Stimulated activated naive CD8-positive, alpha-beta T cell treated with anti-CD3 and anti-CD28 coated beads, Interleukin-15, Interleukin-2, amounts not matched to agents 100 ng/mL and 50 ng/mL, for 24 hours (primary cell): ENCODE data around the gene GADL1.

Experiments
- H3K27ac Mint-ChIP-seq: one replicate; pipeline ENCODE4 v1.8.0; 2021; ENCODE audit warnings: mild to moderate bottlenecking, mixed read lengths
- H3K27me3 Mint-ChIP-seq: one replicate; pipeline ENCODE4 v1.8.0; 2021; ENCODE audit warnings: mixed read lengths
- H3K36me3 Mint-ChIP-seq: one replicate; pipeline ENCODE4 v1.8.0; 2021; ENCODE audit warnings: low read depth, mixed read lengths
- H3K4me1 Mint-ChIP-seq: one replicate; pipeline ENCODE4 v1.8.0; 2021; ENCODE audit warnings: low read depth, mixed read lengths
- H3K4me3 Mint-ChIP-seq: one replicate; pipeline ENCODE4 v1.8.0; 2021; ENCODE audit warnings: mild to moderate bottlenecking, mixed read lengths
- H3K9me3 Mint-ChIP-seq: one replicate; pipeline ENCODE4 v1.8.0; 2021; ENCODE audit warnings: mixed read lengths

GADL1 gene

DNA sequence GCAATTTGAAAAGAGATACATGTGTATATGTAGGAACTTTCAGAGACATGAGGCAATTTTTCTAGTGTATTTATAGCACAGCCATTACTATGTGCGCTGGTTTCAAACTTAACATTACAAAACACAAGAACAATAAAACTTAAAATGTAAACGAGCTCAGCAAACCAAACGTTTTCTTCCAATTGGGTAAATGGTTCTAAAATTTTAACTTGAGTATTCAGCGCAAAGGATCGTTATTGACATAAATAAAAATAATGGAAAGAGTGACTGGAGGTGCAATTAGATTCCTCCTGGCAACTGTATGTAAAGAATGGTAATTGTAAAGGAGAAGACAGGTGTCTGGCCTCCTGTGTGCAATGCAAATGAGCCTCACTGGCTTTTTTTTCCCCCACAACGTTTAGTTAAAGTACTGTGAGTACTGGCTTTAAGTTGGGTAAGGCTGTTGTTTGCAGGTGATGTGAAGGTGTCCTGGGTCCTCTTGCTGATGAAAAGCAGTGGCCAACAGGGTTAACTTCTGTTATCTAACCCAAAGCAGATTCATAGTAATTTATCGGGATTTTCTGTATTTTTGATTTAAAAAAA lies 14.1 kb upstream of the GADL1 start:
- peaks cover 5% of the 10 kb centered on the region for H3K4me1 Mint-ChIP-seq
- H3K27me3 Mint-ChIP-seq: no peaks in the 10 kb centered on the region
- no peak overlapping the region for H3K27ac Mint-ChIP-seq
- no peak overlapping the region for H3K4me3 Mint-ChIP-seq
- no peaks in the 10 kb centered on the region for H3K36me3 Mint-ChIP-seq
- H3K9me3 Mint-ChIP-seq: no peaks in the 10 kb centered on the region

DNA sequence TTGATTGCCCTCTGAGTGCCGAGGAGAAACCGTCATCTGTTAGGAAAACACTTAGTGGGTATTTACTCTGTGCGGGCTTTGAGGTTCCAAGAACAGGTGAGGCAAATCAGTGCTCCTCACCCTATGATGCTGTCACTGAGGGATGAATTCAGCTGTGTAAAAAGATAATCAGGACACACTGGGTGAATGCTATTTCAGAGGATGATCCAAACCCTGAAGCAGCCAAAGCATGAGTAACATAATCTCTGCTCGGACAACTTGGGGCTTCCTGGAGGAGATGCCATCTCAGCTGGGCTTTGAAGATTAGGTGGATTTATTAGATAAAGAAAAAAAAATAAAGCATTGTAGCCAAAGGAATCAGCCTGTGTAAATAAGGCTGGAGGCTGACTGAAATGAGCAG lies 10.5 kb upstream of the GADL1 start:
- Mint-ChIP-seq H3K27ac (no peak overlapping the region), H3K4me1 (no peaks in the 10 kb centered on the region), H3K4me3 (no peak overlapping the region), H3K9me3 (no peaks in the 10 kb centered on the region), H3K36me3 (no peaks in the 10 kb centered on the region), H3K27me3 (no peaks in the 10 kb centered on the region)

DNA sequence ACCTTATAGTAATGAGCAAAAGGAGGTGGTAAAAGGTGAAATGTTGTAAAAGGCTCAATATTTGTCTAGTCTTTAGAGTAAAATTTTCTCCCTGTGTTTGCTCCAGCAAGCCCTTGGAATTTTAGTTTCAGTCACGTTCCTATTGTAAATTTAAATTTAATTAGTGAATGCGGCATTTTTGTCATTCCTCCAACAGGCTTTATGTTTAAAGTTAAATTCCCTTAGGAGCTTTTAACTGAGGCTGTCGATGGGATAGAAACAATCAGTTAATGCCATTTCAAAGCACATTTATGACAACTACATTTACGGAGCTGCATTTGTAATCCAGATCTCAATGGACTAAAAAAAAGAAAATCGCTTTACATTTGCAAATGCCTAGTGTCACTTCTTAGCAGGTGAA lies 868 bp upstream of the GADL1 start:
- no peaks in the 10 kb centered on the region for H3K9me3 Mint-ChIP-seq
- peaks cover 36% of the 10 kb centered on the region for H3K27me3 Mint-ChIP-seq
- H3K4me3 Mint-ChIP-seq: no peak overlapping the region
- no peak overlapping the region for H3K27ac Mint-ChIP-seq
- H3K36me3 Mint-ChIP-seq: no peaks in the 10 kb centered on the region
- peaks cover 14% of the 10 kb centered on the region for H3K4me1 Mint-ChIP-seq

DNA sequence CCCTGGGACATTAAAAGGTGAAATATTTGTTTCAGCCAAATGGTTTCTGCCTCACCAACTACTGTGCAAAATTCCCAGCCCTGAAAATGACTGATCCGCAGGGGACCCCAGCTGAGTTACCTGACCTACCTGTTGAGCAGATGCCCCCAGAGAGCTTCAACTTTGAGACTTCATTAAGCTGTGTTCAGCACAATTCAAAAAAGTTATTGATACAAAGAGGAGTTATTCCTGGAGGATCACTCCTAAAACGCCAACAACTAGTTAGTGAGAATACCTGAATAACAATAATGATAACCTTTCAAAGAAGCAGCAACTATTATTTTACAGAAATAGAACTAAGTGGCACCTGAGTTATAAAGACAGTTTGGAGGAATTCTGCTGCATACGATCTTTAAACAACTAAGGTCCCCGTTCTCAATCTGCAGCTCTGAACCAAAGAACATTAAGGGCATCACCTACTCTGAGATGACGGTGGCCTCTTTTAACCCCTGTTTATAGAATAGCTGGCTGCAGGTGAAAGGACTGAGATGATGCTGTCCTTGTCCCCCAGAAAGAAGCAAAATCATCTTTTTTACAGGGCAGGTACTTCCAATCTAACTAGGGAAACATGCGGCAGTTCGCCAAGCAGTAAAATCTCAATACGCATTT lies 659 bp downstream of the GADL1 start:
- Mint-ChIP-seq H3K36me3 (no peaks in the 10 kb centered on the region), H3K4me1 (peaks cover 16% of the 10 kb centered on the region), H3K9me3 (no peaks in the 10 kb centered on the region), H3K27ac (no peak overlapping the region), H3K4me3 (peak overlapping the region; percentile 71), H3K27me3 (peaks cover 42% of the 10 kb centered on the region)

DNA sequence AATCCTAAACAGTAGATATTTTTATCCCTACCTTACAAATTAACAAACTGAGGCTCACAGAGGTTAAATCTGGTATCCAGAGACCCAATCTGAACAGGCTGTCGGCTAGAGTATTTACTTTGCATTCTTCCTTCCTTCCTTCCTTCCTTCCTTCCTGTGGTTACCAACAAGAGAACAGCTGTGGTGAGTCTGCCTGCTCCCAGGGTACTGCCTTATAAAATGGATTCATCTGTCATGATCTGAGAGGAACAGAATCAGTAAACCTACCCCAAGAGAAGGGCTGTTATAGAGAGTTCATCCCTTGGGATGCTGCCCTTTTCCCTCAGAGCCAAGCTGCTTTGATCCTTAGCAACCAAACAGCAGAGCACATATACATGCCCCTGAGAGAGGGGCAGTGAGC lies 3.6 kb downstream of the GADL1 start:
- Mint-ChIP-seq H3K9me3 (peaks cover 5% of the 10 kb centered on the region), H3K36me3 (no peaks in the 10 kb centered on the region), H3K27ac (no peak overlapping the region), H3K4me3 (no peak overlapping the region), H3K27me3 (peaks cover 54% of the 10 kb centered on the region), H3K4me1 (peaks cover 16% of the 10 kb centered on the region)

DNA sequence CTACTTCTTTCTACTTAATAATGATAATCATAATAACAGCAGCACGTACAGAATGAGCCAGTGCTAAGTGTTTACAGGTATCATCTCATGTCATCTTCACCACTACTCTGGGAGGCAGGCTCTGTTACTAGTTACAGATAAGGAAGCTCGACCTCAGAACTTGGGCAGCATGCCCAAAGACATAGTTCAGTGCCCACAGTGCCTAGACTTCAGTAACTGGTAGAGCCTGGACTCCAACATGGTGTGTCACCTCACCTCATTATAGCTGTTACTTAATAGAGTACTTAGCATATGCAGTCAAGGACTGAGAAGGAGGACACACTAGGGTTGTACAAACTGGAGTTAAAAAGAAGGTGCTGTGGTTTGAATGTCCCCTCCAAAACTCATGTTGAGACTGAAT lies 7.6 kb downstream of the GADL1 start:
- H3K4me3 Mint-ChIP-seq: no peak overlapping the region
- peaks cover 11% of the 10 kb centered on the region for H3K4me1 Mint-ChIP-seq
- no peak overlapping the region for H3K27ac Mint-ChIP-seq
- peaks cover 5% of the 10 kb centered on the region for H3K9me3 Mint-ChIP-seq
- H3K27me3 Mint-ChIP-seq: peaks cover 32% of the 10 kb centered on the region
- no peaks in the 10 kb centered on the region for H3K36me3 Mint-ChIP-seq

DNA sequence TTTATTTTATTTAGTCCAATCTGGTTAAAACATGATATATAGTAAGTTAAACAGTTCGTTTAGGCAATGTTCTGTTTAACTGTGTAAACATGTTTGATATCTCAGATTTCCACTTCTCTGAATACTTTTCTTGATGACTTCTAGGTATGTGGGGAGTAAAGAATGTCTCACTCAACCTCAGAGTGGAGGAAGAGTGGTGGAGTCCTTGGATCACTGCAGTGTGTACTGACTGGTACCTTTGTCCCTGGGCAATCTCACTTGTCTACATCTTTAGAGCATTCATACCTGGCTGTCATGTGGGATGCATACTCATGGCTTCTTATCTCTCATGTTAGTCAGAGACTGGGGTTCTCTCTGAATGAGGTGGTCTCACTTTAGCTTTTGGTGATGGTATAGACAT lies 15.6 kb downstream of the GADL1 start:
- Mint-ChIP-seq H3K36me3 (no peaks in the 10 kb centered on the region), H3K9me3 (no peaks in the 10 kb centered on the region)

DNA sequence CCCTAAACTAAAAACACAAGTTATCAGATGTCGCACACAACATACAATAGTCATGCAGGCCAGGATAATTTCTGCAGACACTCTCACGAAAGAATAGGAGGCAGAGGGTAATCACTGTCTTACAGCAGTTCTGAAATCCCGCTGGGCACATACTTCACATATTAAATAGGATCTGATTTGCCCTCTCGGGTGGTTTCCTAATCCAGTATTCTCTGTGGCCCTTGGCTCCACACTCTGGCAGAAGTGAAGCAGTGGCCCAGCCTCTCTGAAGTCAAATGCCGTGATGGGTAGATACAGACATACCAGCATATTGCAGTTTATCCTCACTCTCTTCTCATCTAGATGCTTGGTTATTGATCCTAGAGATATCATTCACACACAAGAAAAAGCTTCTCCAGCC lies 19.0 kb downstream of the GADL1 start:
- no peak overlapping the region for H3K27ac Mint-ChIP-seq
- H3K9me3 Mint-ChIP-seq: no peaks in the 10 kb centered on the region
- no peaks in the 10 kb centered on the region for H3K36me3 Mint-ChIP-seq
- H3K4me3 Mint-ChIP-seq: no peak overlapping the region
- H3K4me1 Mint-ChIP-seq: no peaks in the 10 kb centered on the region
- H3K27me3 Mint-ChIP-seq: peaks cover 4% of the 10 kb centered on the region

More for the DNA sequence above, 15.6 kb downstream of the GADL1 start:
- Mint-ChIP-seq H3K27ac (no peak overlapping the region), H3K4me3 (no peak overlapping the region), H3K27me3 (peaks cover 4% of the 10 kb centered on the region), H3K4me1 (no peaks in the 10 kb centered on the region)

DNA sequence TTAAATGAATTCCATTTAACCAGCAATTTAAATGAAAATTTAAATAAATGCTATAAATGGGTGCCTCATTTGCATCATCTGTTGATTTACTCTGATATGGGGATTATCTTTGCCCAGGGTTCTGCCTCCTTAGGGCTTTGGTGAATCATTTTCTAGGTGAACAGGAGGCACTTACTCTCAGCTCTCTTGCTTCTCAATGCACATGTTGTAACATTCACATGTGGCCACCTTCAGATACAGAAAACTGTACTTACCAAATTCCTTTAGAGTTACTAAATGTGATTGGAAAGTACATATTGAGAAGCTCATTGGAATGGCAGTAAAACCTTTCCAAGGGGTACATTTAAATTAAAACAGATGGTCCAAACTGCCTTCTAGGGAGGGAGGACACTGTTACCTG lies 20.8 kb downstream of the GADL1 start:
- no peaks in the 10 kb centered on the region for H3K4me1 Mint-ChIP-seq
- H3K27me3 Mint-ChIP-seq: no peaks in the 10 kb centered on the region
- no peak overlapping the region for H3K4me3 Mint-ChIP-seq
- H3K36me3 Mint-ChIP-seq: no peaks in the 10 kb centered on the region
- H3K9me3 Mint-ChIP-seq: no peaks in the 10 kb centered on the region
- no peak overlapping the region for H3K27ac Mint-ChIP-seq

DNA sequence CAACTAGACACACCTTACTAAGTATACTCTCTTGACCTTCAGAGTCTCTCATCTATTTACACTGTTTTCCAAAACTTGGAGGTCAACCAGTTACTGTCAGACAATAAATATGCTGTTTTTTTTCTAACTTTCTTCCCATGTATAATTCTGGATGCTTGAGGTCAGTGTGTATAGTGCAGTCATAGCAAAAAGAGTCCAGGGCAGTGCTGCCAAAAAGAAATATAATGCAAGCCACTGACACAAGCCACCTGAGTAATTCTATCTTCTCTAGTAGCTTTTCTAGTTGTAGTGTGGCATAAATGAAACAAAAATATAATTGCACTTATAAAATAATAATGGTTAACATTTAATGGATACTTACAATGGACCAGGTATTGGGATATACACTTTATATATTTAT lies 21.6 kb downstream of the GADL1 start:
- Mint-ChIP-seq H3K9me3 (no peaks in the 10 kb centered on the region), H3K36me3 (no peaks in the 10 kb centered on the region), H3K27me3 (no peaks in the 10 kb centered on the region), H3K4me3 (no peak overlapping the region), H3K4me1 (no peaks in the 10 kb centered on the region), H3K27ac (no peak overlapping the region)

DNA sequence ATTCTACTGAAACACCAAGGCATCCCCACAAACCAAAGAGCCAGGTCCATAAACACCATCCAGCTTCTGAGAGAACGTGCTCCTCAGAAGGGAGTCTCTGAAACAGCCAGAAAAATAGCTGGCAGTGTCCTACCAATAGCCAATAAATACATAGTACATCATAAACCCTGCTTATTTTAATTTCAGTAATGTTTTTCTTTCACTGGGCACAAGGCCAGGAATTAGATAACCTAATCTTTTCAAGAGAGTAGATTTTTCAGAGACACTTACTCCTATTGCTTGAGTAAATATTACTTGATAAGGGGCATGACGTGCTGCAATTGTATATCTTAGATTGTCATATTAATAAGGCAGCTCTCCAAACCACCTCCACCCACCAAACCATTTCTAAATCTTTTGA lies 22.7 kb downstream of the GADL1 start:
- Mint-ChIP-seq H3K27ac (no peak overlapping the region), H3K4me1 (no peaks in the 10 kb centered on the region)

DNA sequence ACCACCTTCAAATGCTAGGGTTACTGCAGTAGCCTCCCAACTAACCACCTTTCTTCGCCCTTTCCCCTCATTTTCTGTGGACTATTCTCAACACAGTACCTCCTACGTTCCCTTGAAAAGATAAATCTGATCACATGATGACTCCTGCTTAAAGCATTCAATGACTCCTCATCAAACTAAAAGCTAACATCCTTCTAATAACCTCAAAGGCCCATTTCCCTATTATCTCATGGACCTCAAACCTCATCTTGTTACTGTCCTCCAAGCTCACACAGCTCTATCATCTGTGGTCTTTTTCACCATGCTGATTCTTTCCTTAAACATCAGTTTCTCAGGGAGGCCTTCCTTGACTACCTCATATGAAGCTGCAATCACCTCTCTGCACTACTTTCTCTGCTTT lies 29.6 kb downstream of the GADL1 start:
- no peaks in the 10 kb centered on the region for H3K27me3 Mint-ChIP-seq
- no peaks in the 10 kb centered on the region for H3K9me3 Mint-ChIP-seq
- no peak overlapping the region for H3K4me3 Mint-ChIP-seq
- no peaks in the 10 kb centered on the region for H3K36me3 Mint-ChIP-seq
- H3K4me1 Mint-ChIP-seq: no peaks in the 10 kb centered on the region
- H3K27ac Mint-ChIP-seq: no peak overlapping the region

More for the DNA sequence above, 22.7 kb downstream of the GADL1 start:
- no peaks in the 10 kb centered on the region for H3K36me3 Mint-ChIP-seq
- no peak overlapping the region for H3K4me3 Mint-ChIP-seq
- no peaks in the 10 kb centered on the region for H3K27me3 Mint-ChIP-seq
- no peaks in the 10 kb centered on the region for H3K9me3 Mint-ChIP-seq

DNA sequence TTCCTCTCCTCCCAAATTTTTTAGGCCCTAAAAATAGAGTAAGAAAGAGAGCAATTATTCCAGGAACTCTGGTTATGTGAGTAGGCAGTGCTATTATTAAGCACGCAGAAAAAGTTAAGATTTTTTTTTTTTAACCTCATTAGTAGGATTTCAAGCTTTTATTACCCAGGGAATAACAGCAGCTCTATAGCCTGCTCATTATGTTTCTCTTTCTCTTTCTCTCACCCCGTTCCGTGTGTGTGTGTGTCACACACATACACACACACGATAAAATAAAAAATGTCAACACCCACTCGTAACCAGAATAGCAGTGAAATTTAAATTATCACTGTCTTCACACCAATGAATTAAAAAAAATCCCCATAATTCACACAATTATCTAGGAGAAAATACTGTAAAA lies 30.3 kb downstream of the GADL1 start:
- no peak overlapping the region for H3K27ac Mint-ChIP-seq
- H3K9me3 Mint-ChIP-seq: no peaks in the 10 kb centered on the region
- H3K27me3 Mint-ChIP-seq: no peaks in the 10 kb centered on the region
- H3K4me1 Mint-ChIP-seq: no peaks in the 10 kb centered on the region
- no peaks in the 10 kb centered on the region for H3K36me3 Mint-ChIP-seq
- no peak overlapping the region for H3K4me3 Mint-ChIP-seq

DNA sequence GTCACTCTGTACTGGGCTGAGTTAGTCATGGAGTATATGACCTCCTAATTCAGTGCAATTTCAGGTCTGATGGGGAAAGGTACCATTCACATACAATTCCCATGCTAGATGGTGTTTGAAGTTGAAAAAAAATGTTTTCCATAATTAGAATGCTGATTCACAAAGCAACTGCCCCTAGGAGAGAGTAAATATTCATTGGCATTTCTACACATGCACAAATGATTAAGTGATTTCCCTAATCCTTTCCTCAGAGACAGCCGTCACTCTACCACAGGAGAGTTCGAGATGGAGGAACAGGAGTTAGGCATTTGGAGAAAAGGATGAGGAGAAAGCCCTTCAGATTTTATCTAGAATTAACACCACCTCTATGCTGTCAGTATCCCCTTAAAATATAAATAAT lies 32.5 kb downstream of the GADL1 start:
- Mint-ChIP-seq H3K36me3 (no peaks in the 10 kb centered on the region), H3K27me3 (no peaks in the 10 kb centered on the region), H3K4me1 (no peaks in the 10 kb centered on the region), H3K9me3 (peaks cover 2% of the 10 kb centered on the region), H3K27ac (no peak overlapping the region), H3K4me3 (no peak overlapping the region)

DNA sequence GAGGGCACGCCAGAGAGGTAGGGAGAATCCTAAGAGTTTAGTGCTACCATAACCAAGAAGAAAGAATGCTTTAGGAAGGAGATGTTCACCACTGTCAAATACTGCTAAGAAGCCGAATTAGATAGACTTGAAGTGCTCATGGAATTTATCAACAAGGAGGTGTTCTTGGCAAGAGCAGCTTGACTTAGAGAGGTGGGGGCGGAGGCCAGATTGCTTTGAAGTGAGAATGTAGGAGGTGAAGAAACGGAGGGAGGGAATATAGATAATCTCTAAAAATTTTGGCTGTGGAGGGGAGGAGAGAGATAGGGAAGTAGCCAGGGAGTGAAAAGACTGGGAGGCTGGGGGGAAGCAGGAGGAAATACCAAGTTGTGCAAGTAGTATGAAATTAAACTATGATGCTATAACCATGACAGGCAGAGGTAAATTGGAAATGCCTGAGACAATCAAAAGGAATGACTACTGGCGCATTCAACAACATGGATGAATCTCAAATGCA lies 35.5 kb downstream of the GADL1 start:
- peaks cover 3% of the 10 kb centered on the region for H3K27me3 Mint-ChIP-seq
- no peaks in the 10 kb centered on the region for H3K4me1 Mint-ChIP-seq
- H3K4me3 Mint-ChIP-seq: no peak overlapping the region
- peaks cover 6% of the 10 kb centered on the region for H3K9me3 Mint-ChIP-seq
- H3K27ac Mint-ChIP-seq: no peak overlapping the region
- no peaks in the 10 kb centered on the region for H3K36me3 Mint-ChIP-seq
